Skeletal muscle satellite cell (primary cell): ENCODE results near the gene NSUN7.

ENCODE experiments used
- H3K27me3 ChIP-seq: 2 replicates; pipeline ENCODE4 v1.7.0; 2013; ENCODE audit warnings: low read length; ENCODE audit not compliant: control insufficient read depth, insufficient read depth
- H3K36me3 ChIP-seq: 2 replicates; pipeline ENCODE4 v1.7.0; 2013; ENCODE audit warnings: mild to moderate bottlenecking, control low read depth, low read length; ENCODE audit not compliant: insufficient read depth
- H3K4me1 ChIP-seq: 2 replicates; pipeline ENCODE4 v1.7.0; 2013; ENCODE audit warnings: low read length; ENCODE audit not compliant: control insufficient read depth, insufficient read depth
- H3K4me2 ChIP-seq: 2 replicates; pipeline ENCODE4 v1.7.0; 2013; ENCODE audit warnings: mild to moderate bottlenecking, low read length
- H3K4me3 ChIP-seq: 2 replicates; pipeline ENCODE4 v1.7.0; 2013; ENCODE audit warnings: low read length
- H3K9ac ChIP-seq: 2 replicates; pipeline ENCODE4 v1.7.0; 2013; ENCODE audit warnings: mild to moderate bottlenecking, low read depth, low read length, moderate library complexity
- H3K9me3 ChIP-seq: replicated peaks from 2 replicates; pipeline ENCODE4 v1.7.0; 2013; ENCODE audit warnings: mild to moderate bottlenecking, control low read depth, low read length

NSUN7 gene

GRCh38 chr4:40739347-40739746, 10.4 kb upstream of the NSUN7 start:
- Histone ChIP-seq H3K36me3 (no peaks in the 10 kb centered on the region), H3K4me3 (no peak overlapping the region), H3K27me3 (peaks cover 35% of the 10 kb centered on the region), H3K4me1 (no peaks in the 10 kb centered on the region), H3K4me2 (no peak overlapping the region), H3K9me3 (no peaks in the 10 kb centered on the region), H3K9ac (no peak overlapping the region)

GRCh38 chr4:40744218-40744617, 5.5 kb upstream of the NSUN7 start:
- no peak overlapping the region for H3K4me3 ChIP-seq

GRCh38 chr4:40745285-40745984, 4.3 kb upstream of the NSUN7 start:
- Histone ChIP-seq H3K4me3 (no peak overlapping the region), H3K36me3 (no peaks in the 10 kb centered on the region), H3K4me2 (no peak overlapping the region), H3K4me1 (peaks cover 9% of the 10 kb centered on the region), H3K27me3 (peaks cover 56% of the 10 kb centered on the region), H3K9ac (no peak overlapping the region), H3K9me3 (no peaks in the 10 kb centered on the region)

More at GRCh38 chr4:40744218-40744617, 5.5 kb upstream of the NSUN7 start:
- no peak overlapping the region for H3K9ac ChIP-seq
- no peaks in the 10 kb centered on the region for H3K36me3 ChIP-seq
- no peak overlapping the region for H3K4me2 ChIP-seq
- peaks cover 48% of the 10 kb centered on the region for H3K27me3 ChIP-seq
- no peaks in the 10 kb centered on the region for H3K4me1 ChIP-seq
- H3K9me3 ChIP-seq, result no peaks in the 10 kb centered on the region

GRCh38 chr4:40747207-40747835, 2.4 kb upstream of the NSUN7 start:
- no peak overlapping the region for H3K4me2 ChIP-seq
- H3K36me3 ChIP-seq, result no peaks in the 10 kb centered on the region
- no peaks in the 10 kb centered on the region for H3K9me3 ChIP-seq
- peaks cover 63% of the 10 kb centered on the region for H3K27me3 ChIP-seq
- peaks cover 14% of the 10 kb centered on the region for H3K4me1 ChIP-seq
- no peak overlapping the region for H3K9ac ChIP-seq
- H3K4me3 ChIP-seq, result no peak overlapping the region

GRCh38 chr4:40750461-40751258, 905 bp downstream of the NSUN7 start:
- no peak overlapping the region for H3K9ac ChIP-seq
- no peaks in the 10 kb centered on the region for H3K36me3 ChIP-seq
- H3K4me3 ChIP-seq, result peak overlapping the region; percentile 48
- H3K9me3 ChIP-seq, result no peaks in the 10 kb centered on the region
- H3K27me3 ChIP-seq, result peaks cover 62% of the 10 kb centered on the region
- peaks cover 14% of the 10 kb centered on the region for H3K4me1 ChIP-seq
- H3K4me2 ChIP-seq, result peak overlapping the region; percentile 71

- H3K4me3 ChIP-seq, result no peak overlapping the region
- peaks cover 34% of the 10 kb centered on the region for H3K27me3 ChIP-seq
- H3K36me3 ChIP-seq, result no peaks in the 10 kb centered on the region
- H3K4me1 ChIP-seq, result peaks cover 3% of the 10 kb centered on the region
- no peak overlapping the region for H3K4me2 ChIP-seq
- no peak overlapping the region for H3K9ac ChIP-seq
- H3K9me3 ChIP-seq, result no peaks in the 10 kb centered on the region
These were observed 5.9 kb downstream of the NSUN7 start for GRCh38 chr4:40755616-40756015.

GRCh38 chr4:40763228-40763716, 13.5 kb downstream of the NSUN7 start:
- Histone ChIP-seq H3K36me3 (no peaks in the 10 kb centered on the region), H3K27me3 (peaks cover 11% of the 10 kb centered on the region), H3K4me2 (no peak overlapping the region), H3K9me3 (no peaks in the 10 kb centered on the region), H3K4me1 (no peaks in the 10 kb centered on the region), H3K4me3 (no peak overlapping the region), H3K9ac (no peak overlapping the region)

GRCh38 chr4:40769266-40769665, 19.5 kb downstream of the NSUN7 start:
- Histone ChIP-seq H3K9ac (no peak overlapping the region), H3K9me3 (no peaks in the 10 kb centered on the region), H3K4me1 (no peaks in the 10 kb centered on the region), H3K4me2 (no peak overlapping the region), H3K27me3 (peaks cover 24% of the 10 kb centered on the region), H3K4me3 (no peak overlapping the region), H3K36me3 (no peaks in the 10 kb centered on the region)

GRCh38 chr4:40778090-40778489, 28.3 kb downstream of the NSUN7 start:
- H3K9me3 ChIP-seq, result no peaks in the 10 kb centered on the region
- H3K4me3 ChIP-seq, result no peak overlapping the region
- H3K27me3 ChIP-seq, result peaks cover 7% of the 10 kb centered on the region
- H3K9ac ChIP-seq, result no peak overlapping the region
- H3K4me1 ChIP-seq, result no peaks in the 10 kb centered on the region
- H3K4me2 ChIP-seq, result no peak overlapping the region
- H3K36me3 ChIP-seq, result no peaks in the 10 kb centered on the region

- no peaks in the 10 kb centered on the region for H3K36me3 ChIP-seq
- H3K4me3 ChIP-seq, result no peak overlapping the region
- no peaks in the 10 kb centered on the region for H3K4me1 ChIP-seq
- H3K27me3 ChIP-seq, result peaks cover 16% of the 10 kb centered on the region
- no peaks in the 10 kb centered on the region for H3K9me3 ChIP-seq
- H3K9ac ChIP-seq, result no peak overlapping the region
- H3K4me2 ChIP-seq, result no peak overlapping the region
These were observed 33.1 kb downstream of the NSUN7 start for GRCh38 chr4:40782876-40783275.

- H3K4me2 ChIP-seq, result no peak overlapping the region
- no peak overlapping the region for H3K4me3 ChIP-seq
- H3K4me1 ChIP-seq, result no peaks in the 10 kb centered on the region
- H3K9me3 ChIP-seq, result no peaks in the 10 kb centered on the region
- no peak overlapping the region for H3K9ac ChIP-seq
- no peaks in the 10 kb centered on the region for H3K36me3 ChIP-seq
- H3K27me3 ChIP-seq, result peaks cover 37% of the 10 kb centered on the region
These were observed 36.0 kb downstream of the NSUN7 start for GRCh38 chr4:40785727-40786126.
